Spleen (tissue), 7 donors: ENCODE measurements around the gene ARL6IP4.

ENCODE experiments used
- CTCF ChIP-seq, 11 experiments: fragments of 200-600 bp in 7 of 11; fragments of 450-650 bp in 4 of 11; sonication (generic) in 4 of 11; IDR thresholded peaks in 8 of 11; conservative IDR thresholded peaks in 3 of 11; 1 replicate in 7 of 11; 2 replicates in 4 of 11; pipeline versions ENCODE4 v1.4.0 to v1.8.0; 2016 to 2021; ENCODE audit warnings: antibody characterized with exemption in 11 of 11, inconsistent platforms in 4 of 11, mild to moderate bottlenecking in 1 of 11
- POLR2A ChIP-seq, 3 donors: fragments of 450-650 bp; IDR thresholded peaks; one replicate each; pipeline ENCODE4 v1.5.1; 2017; ENCODE audit warnings: antibody characterized with exemption in 3 of 3, mild to moderate bottlenecking in 1 of 3
- donor health status: DM: no; HTN: no; CAD: no; lungs with moderate emphysema.
- donor health status: DM: no; HTN: no; CAD: no.
- donor health status: DM: no; HTN: no; CAD: no.

DNA sequence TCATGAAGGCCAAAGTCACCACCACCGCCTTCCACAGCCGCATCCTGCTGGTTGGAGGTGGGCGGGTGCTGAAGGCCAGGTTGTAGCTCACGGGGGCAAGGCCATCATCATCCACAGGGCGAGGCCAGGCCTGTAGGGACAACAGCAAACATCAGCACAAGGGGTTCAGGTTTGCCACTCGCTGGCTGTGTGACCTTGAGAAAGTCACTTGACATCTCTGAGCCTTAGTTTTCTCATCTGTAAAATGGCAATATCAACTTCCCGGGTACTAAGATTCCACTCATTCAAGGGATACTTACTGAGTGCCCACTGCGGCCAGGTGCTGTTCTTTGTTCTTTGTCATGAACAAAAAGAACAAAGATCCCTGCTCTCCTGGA lies 20.3 kb upstream of the ARL6IP4 start:
- TF ChIP-seq CTCF (IDR thresholded peaks at IDR 0.05 in 8 of 11, conservative IDR thresholded peaks at IDR 0.05 in 3 of 11) (no peak), POLR2A (IDR thresholded peaks at IDR 0.05) (no peak)
